Right lobe of liver (tissue), 6 donors: ENCODE measurements around the gene ALPG. TPM values are rescaled to one million over a fixed set of nuclear protein-coding genes. Genes with fewer than 3 reads are reported as not detected.
"Not testable (repeated sequence)": the region's sequence is repeated elsewhere in the genome, so short reads cannot be mapped to it uniquely, and the experiment has no call there.

Experiments used
- ATAC-seq, 4 donors: fragments of 200-7000 bp; cut with Tn5 transposase; one replicate each; pipeline ENCODE4 v1.9.1; 2020; ENCODE audit warnings: mild to moderate bottlenecking in 4 of 4, moderate library complexity in 4 of 4
- DNase-seq, 3 donors: peaks; one replicate each; pipeline ENCODE4 v3.0.0-alpha.2; 2020
- H3K27ac ChIP-seq, 3 donors: fragments of 200-600 bp; one replicate each; pipeline ENCODE4 v1.8.0; 2022
- H3K27me3 ChIP-seq, 2 donors: fragments of 200-600 bp; one replicate each; pipeline ENCODE4 v1.8.0; 2022
- H3K36me3 ChIP-seq, 4 donors: fragments of 200-600 bp; sonication (generic) in 1 of 4; one replicate each; pipeline versions ENCODE4 v1.5.1 to v1.8.0; 2017 to 2022; ENCODE audit warnings: control low read depth in 1 of 4
- H3K4me1 ChIP-seq, 4 donors: fragments of 200-600 bp; sonication (generic) in 1 of 4; one replicate each; pipeline versions ENCODE4 v1.5.1 to v1.8.0; 2017 to 2022; ENCODE audit warnings: control low read depth in 1 of 4
- H3K4me3 ChIP-seq, 3 donors: fragments of 200-600 bp; one replicate each; pipeline ENCODE4 v1.8.0; 2022
- H3K9me3 ChIP-seq, 4 donors: fragments of 200-600 bp; sonication (generic) in 1 of 4; one replicate each; pipeline versions ENCODE4 v1.5.1 to v1.8.0; 2017 to 2022; ENCODE audit warnings: control low read depth in 1 of 4
- POLR2A ChIP-seq: fragments of 450-650 bp; IDR thresholded peaks from one replicate; pipeline ENCODE4 v1.6.1; 2017; ENCODE audit warnings: antibody characterized with exemption, mild to moderate bottlenecking
- WGBS: methylation state at CpG from one replicate; pipeline ENCODE4 v1.1.6; 2018; ENCODE audit warnings: low coverage, low lambda C conversion rate; ENCODE audit not compliant: insufficient coverage; ENCODE audit errors: missing lambda C conversion rate; 5-methylcytosine and 5-hydroxymethylcytosine counted together
- intact Hi-C, 2 donors: fragments of 100-400 bp; cut with DNase I; formaldehyde crosslinking; loops; one replicate each; pipeline versions ENCODE4 v1.11.2 to v1.14.1; 2022
- total RNA-seq, 6 experiments: library from RNA; depleted of rRNA in 2 of 6; stranded (reverse); fragments of >200 nt in 2 of 6; fragmentation: NEBNext Ultra II Directional in 3 of 6; extraction: Animal tissue kit (Norgen Biotek cat#: 25700) in 3 of 6; gene quantifications; one replicate each; pipeline versions ENCODE4 v1.1.0 to v1.2.4, GENCODE V29; 2016 to 2023
- TF ChIP-seq, protein P1 (sequence below), 4 donors: fragments of 200-600 bp in 3 of 4; fragments of 450-650 bp in 1 of 4; IDR thresholded peaks; one replicate each; pipeline versions ENCODE4 v1.5.1 to v1.8.0; 2016 to 2022; ENCODE audit warnings: antibody characterized with exemption in 4 of 4, mild to moderate bottlenecking in 2 of 4
- donor health status: DM: no; HTN: yes; CAD: no.
- donor health status: DM: no; HTN: no; CAD: no.
- donor health status: DM: no; HTN: no; CAD: no.
- donor health status: DM: no; HTN: yes; CAD: no.
- donor health status: DM: no; HTN: yes; CAD: no.

Gene ALPG
- total RNA-seq, 6 experiments from 2014 or later = not detected

DNA sequence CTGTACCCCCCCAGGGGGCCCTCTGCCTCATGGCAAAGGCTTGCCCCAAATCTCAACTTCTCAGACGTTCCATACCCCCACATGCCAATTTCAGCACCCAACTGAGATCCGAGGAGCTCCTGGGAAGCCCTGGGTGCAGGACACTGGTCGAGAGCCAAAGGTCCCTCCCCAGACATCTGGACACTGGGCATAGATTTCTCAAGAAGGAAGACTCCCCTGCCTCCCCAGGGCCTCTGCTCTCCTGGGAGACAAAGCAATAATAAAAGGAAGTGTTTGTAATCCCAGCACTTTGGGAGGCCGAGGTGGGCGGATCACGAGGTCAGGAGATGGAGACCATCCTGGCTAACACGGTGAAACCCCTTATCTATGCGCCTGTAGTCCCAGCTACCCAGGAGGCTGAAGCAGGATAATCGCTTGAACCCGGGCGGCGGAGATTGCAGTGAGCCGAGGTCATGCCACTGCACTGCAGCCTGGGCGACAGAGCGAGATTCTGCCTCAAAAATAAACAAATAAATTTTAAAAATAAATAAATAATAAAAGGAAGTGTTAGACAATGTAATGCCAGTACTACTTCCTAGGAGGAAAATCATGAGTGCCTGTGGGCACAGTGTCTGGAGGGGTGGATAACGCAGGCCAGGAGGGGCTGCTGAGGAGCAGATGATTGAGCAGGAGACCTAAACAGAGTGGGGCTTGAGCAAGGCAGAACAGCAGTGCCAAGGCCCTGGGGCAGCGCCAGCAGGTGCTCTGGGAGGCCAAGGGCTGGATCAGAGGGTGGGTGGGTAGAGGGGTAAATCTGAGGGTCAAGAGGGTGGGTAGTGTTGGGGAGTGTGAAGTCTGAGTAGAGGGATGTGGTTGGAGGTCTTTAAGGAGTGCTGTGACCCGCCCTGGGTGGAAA is 24.1 kb upstream of the ALPG start:
- ATAC-seq (no peak), DNase-seq (no peak)
- Histone ChIP-seq H3K4me1 (no peaks in the 10 kb centered on the region), H3K27ac (no peak overlapping the region), H3K36me3 (no peaks in the 10 kb centered on the region), H3K27me3 (peaks cover 0 to 10% of the 10 kb centered on the region in 2 donors), H3K9me3 (no peaks in the 10 kb centered on the region), H3K4me3 (no peak overlapping the region)
- WGBS = 29% methylated on average over 17 of the region's 18 CpGs
- intact Hi-C loops = no loop called here
- TF ChIP-seq, protein P1, sequence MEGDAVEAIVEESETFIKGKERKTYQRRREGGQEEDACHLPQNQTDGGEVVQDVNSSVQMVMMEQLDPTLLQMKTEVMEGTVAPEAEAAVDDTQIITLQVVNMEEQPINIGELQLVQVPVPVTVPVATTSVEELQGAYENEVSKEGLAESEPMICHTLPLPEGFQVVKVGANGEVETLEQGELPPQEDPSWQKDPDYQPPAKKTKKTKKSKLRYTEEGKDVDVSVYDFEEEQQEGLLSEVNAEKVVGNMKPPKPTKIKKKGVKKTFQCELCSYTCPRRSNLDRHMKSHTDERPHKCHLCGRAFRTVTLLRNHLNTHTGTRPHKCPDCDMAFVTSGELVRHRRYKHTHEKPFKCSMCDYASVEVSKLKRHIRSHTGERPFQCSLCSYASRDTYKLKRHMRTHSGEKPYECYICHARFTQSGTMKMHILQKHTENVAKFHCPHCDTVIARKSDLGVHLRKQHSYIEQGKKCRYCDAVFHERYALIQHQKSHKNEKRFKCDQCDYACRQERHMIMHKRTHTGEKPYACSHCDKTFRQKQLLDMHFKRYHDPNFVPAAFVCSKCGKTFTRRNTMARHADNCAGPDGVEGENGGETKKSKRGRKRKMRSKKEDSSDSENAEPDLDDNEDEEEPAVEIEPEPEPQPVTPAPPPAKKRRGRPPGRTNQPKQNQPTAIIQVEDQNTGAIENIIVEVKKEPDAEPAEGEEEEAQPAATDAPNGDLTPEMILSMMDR (IDR thresholded peaks at IDR 0.05) = no peak
- TF ChIP-seq POLR2A = no peak

DNA sequence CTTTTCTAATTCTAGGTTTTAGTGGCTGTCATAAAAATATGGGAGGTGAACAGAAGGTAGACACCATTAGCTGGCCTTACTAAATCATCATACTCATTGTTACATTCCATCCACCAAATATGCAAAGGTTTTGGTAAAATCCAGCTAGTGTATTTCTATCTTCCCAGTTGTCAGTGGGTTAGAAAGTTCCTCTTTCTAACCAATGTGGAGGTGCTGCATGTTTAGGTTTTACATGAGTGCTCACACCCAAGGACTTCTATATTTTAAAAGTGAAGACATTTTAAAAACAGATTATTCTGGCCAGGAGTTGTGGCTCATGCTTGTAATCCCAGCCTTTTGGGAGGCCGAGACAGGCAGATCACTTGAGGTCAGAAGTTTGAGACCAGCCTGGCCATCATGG is 22.2 kb upstream of the ALPG start:
- ATAC-seq (no peak), DNase-seq (no peak)
- no peak for TF ChIP-seq POLR2A
- Histone ChIP-seq H3K4me1 (no peaks in the 10 kb centered on the region), H3K9me3 (no peaks in the 10 kb centered on the region), H3K27ac (no peak overlapping the region), H3K4me3 (no peak overlapping the region), H3K36me3 (no peaks in the 10 kb centered on the region), H3K27me3 (peaks cover 0 to 16% of the 10 kb centered on the region in 2 donors)
- 89% methylated on average over 1 of the region's 1 CpG for WGBS
- intact Hi-C loops = no loop called here

DNA sequence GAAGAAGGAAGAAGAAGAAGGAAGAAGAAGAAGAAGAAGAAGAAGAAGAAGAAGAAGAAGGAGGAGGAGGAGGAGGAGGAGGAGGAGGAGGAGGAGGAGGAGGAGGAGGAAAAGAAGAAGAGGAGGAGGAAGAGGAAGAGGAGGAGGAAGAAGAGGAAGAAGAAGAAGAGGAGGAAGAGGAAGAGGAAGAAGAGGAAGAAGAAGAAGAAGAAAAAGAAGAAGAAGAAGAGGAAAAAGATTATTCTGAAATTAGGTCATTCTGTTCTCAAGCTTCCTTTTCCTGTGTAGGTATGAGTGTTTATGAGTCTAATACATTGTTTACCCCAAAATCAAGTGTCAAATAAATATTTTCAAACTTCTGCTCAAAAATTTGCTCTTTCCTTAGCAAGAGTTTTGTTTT is 21.6 kb upstream of the ALPG start:
- H3K27ac ChIP-seq, ATAC-seq, intact Hi-C loops, H3K36me3 ChIP-seq, H3K9me3 ChIP-seq, H3K4me1 ChIP-seq, DNase-seq, H3K4me3 ChIP-seq: not testable (repeated sequence)
- peaks cover 0 to 16% of the 10 kb centered on the region in 2 donors for H3K27me3 ChIP-seq

DNA sequence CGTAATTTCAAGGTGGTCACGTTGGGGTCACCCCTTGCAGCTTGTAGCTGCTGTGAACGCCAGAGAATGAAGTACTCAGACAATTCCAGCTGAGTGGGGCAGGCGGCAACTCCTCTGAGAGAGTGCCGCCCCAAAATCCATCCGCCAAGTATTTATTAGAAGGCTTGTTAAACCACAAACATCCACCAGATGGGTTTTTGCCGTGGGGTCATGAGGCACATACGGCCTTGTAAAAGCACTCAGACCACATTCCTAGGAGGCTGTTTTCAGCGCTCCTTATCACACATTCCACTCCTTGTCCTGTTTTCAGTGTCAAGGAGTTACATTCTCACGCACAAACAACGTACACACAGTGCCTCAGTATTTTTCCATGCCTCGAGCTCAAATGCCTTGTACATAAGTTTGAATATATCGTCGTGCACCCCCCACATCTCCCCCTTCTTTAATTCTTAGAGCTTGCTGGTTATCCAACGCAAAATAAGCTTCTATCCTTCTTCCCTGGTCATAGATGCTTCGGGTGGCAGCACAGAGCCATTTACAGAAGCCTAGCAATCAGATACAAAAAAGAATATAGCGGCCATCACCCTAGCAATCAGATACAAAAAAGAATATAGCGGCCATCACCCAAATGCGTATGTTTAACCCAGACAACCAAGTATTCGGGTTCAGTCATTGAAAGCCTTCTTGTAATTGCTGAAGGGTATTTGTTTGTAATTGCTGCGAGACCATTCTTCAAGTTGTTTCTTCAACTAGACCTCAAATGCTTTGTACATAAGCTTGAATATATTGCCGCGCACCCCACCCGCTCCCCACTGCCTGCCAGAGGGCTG is 20.8 kb upstream of the ALPG start:
- no peak for ATAC-seq
- no peak for TF ChIP-seq POLR2A
- TF ChIP-seq, protein P1 (IDR thresholded peaks at IDR 0.05) = no peak
- no peaks in the 10 kb centered on the region for H3K36me3 ChIP-seq
- H3K27ac ChIP-seq = no peak overlapping the region
- no peaks in the 10 kb centered on the region for H3K9me3 ChIP-seq
- no peak overlapping the region for H3K4me3 ChIP-seq
- H3K4me1 ChIP-seq = no peaks in the 10 kb centered on the region
- DNase-seq = no peak
- H3K27me3 ChIP-seq = peaks cover 0 to 16% of the 10 kb centered on the region in 2 donors
- 14% methylated on average over 24 of the region's 24 CpGs for WGBS
- intact Hi-C loops = no loop called here

DNA sequence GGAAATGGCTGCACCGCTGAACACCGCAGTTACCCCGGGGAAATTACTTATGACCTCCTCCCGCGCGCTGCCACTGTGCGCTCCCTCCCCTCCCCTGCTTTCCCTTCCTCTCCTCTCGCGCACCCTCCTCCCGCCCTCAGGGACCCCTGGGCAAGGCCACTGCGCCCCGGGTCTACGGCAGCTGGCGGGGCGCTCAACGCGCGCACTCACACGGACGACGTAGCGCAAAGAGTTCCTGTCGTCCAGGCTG is 20.2 kb upstream of the ALPG start:
- Histone ChIP-seq H3K27me3 (peaks cover 0 to 16% of the 10 kb centered on the region in 2 donors), H3K27ac (no peak overlapping the region), H3K36me3 (no peaks in the 10 kb centered on the region), H3K4me1 (no peaks in the 10 kb centered on the region), H3K4me3 (no peak overlapping the region), H3K9me3 (no peaks in the 10 kb centered on the region)
- ATAC-seq (no peak), DNase-seq (no peak)
- 3% methylated on average over 10 of the region's 23 CpGs for WGBS
- TF ChIP-seq, protein P1 (IDR thresholded peaks at IDR 0.05) = no peak
- no peak for TF ChIP-seq POLR2A
- intact Hi-C loops = no loop called here
